GM10248 (cell line): ENCODE results near the gene TNIP1.

ENCODE experiments used
- CTCF ChIA-PET: fragments of 300-600 bp; sonication (Branson Sonifier 250); formaldehyde crosslinking; extraction: SDS; loops from one replicate; lab custom pipeline; 2021; ENCODE audit warnings: antibody characterized with exemption; lab: Yijun Ruan, JAX
- POLR2A ChIA-PET: fragments of 350-650 bp; sonication (Branson Sonifier 250); formaldehyde crosslinking; extraction: SDS; loops from one replicate; lab custom pipeline; 2020; ENCODE audit warnings: antibody characterized with exemption; lab: Yijun Ruan, JAX
- DNase-seq: peaks from one replicate; pipeline ENCODE4 v3.0.0; 2012; ENCODE audit errors: extremely low spot score
- CTCF ChIP-seq: IDR thresholded peaks from 2 replicates; pipeline ENCODE4 v1.5.1; 2012; ENCODE audit warnings: mild to moderate bottlenecking, low read depth; ENCODE audit errors: extremely low read depth, missing control alignments, control extremely low read depth

Gene TNIP1

GRCh38 chr5:151005187-151005949 is 75.5 kb downstream of the TNIP1 start:
- no peak for TF ChIP-seq CTCF
- ChIA-PET POLR2A (no interaction called here), CTCF (interaction anchor here (1.2 to 1.7 kb wide), 2 partner anchors 12 to 546 kb away, joined by 3 read pairs; no protein-coding TSS in a partner anchor)
- no peak for DNase-seq

GRCh38 chr5:151004499-151004898 is 76.3 kb downstream of the TNIP1 start:
- ChIA-PET CTCF (interaction anchor here (1.2 to 1.7 kb wide), 2 partner anchors 12 to 545 kb away, joined by 3 read pairs; no protein-coding TSS in a partner anchor), POLR2A (no interaction called here)
- DNase-seq, result no peak
- no peak for TF ChIP-seq CTCF

- no peak for DNase-seq
- CTCF ChIA-PET, result no interaction called here
- POLR2A ChIA-PET, result no interaction called here
- no peak for TF ChIP-seq CTCF
Observed at GRCh38 chr5:151003503-151003860, 77.4 kb downstream of the TNIP1 start.

GRCh38 chr5:151002681-151003502 is 77.9 kb downstream of the TNIP1 start:
- DNase-seq, result no peak
- ChIA-PET POLR2A (interaction anchor here (0.6 kb wide), 1 partner anchor 250 kb away, joined by 6 read pairs; no protein-coding TSS in a partner anchor), CTCF (interaction anchor here (0.8 to 1.6 kb wide), 6 partner anchors 9 to 162 kb away, joined by 3 to 9 read pairs (median 6); no protein-coding TSS in a partner anchor)
- no peak for TF ChIP-seq CTCF

GRCh38 chr5:151002250-151002649 is 78.6 kb downstream of the TNIP1 start:
- TF ChIP-seq CTCF, result no peak
- ChIA-PET CTCF (interaction anchor here (0.8 to 1.6 kb wide), 6 partner anchors 10 to 162 kb away, joined by 3 to 9 read pairs (median 6); no protein-coding TSS in a partner anchor), POLR2A (interaction anchor here (0.6 kb wide), 1 partner anchor 250 kb away, joined by 6 read pairs; no protein-coding TSS in a partner anchor)

GRCh38 chr5:151001436-151001835 is 79.4 kb downstream of the TNIP1 start:
- POLR2A ChIA-PET, result no interaction called here
- TF ChIP-seq CTCF, result no peak
- CTCF ChIA-PET, result interaction anchor here (1.2 to 1.4 kb wide), 2 partner anchors 11 to 114 kb away, joined by 3 to 7 read pairs; no protein-coding TSS in a partner anchor
- DNase-seq, result no peak

More at GRCh38 chr5:151002250-151002649, 78.6 kb downstream of the TNIP1 start:
- DNase-seq, result no peak
